Dedifferentiated amniotic fluid mesenchymal stem cell (primary cell): Measurements from ENCODE around the gene TARBP1.
A peak's percentile ranks its signal among the peaks of the same experiment; 100 is the strongest.
"Not testable (repeated sequence)": the region's sequence is repeated elsewhere in the genome, so short reads cannot be mapped to it uniquely, and the experiment has no call there.

Experiments used
- DNase-seq: peaks from one replicate; pipeline ENCODE4 v3.0.0-alpha.2; 2016; ENCODE audit errors: extremely low spot score

The TARBP1 gene

GRCh38 chr1:234504969-234505768 lies 26.2 kb upstream of the TARBP1 start:
- no peak for DNase-seq

GRCh38 chr1:234504251-234504650 lies 25.3 kb upstream of the TARBP1 start:
- DNase-seq = not testable (repeated sequence)

DNA sequence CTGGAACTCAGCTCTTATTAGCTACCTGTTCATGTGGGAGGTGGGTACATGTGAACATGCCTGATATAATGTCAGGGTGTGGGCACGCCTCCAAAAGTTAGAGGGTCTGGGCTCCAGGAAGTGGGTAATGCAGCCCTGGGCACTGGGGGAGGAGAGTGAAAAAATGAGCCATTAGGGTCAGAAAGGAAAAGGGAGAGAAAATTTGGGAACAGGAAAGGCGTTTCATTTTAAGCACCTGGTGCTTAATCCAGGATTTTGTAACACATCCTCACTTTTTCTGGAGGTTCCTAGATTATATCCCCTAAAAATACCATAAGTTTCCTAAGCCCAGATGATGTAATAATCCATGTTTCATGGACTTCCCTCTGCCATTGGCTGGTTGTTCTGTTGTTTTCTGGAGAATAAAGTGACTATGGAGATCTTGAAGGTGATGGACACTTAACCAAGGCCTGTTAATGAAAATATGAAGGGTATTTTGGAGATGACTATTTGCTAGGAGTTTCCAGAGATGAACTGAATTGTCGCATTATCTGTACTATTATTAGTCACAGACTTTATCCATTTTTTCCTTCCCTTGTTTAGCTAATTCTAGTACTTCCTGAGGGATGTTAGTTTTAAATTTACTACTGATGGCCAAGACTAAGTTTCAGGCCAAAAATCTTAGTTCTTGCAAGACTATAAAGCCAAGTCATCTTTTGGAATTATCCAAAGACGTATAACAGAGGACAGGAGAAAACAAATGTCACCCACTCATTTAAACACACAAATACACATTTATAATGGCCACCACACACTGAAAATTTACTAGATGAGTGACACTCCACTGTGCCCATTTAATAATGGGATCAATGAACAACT lies 24.4 kb upstream of the TARBP1 start:
- no peak for DNase-seq

DNA sequence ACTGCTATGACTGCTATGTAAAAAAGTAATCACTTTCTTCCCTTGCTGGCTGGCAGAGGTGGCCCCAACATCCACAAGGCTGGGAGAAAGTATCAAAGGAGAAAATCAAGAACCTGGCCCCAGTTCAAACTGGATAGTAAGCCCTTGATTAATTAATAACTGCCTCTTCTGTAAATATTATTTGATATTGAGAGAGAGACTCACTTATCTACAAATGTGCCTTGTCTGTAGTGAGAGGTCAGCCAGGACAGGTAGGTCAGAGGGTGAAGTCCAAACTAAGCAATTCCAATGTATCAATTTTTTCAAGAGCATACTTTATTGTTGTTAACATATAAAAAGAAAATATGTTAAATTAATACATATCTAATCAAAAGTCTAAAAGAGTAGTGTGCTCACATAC lies 23.8 kb upstream of the TARBP1 start:
- DNase-seq = no peak

GRCh38 chr1:234500269-234500668 lies 21.3 kb upstream of the TARBP1 start:
- DNase-seq = no peak

- DNase-seq = no peak
Measured at GRCh38 chr1:234499943-234500245, 20.9 kb upstream of the TARBP1 start.

DNA sequence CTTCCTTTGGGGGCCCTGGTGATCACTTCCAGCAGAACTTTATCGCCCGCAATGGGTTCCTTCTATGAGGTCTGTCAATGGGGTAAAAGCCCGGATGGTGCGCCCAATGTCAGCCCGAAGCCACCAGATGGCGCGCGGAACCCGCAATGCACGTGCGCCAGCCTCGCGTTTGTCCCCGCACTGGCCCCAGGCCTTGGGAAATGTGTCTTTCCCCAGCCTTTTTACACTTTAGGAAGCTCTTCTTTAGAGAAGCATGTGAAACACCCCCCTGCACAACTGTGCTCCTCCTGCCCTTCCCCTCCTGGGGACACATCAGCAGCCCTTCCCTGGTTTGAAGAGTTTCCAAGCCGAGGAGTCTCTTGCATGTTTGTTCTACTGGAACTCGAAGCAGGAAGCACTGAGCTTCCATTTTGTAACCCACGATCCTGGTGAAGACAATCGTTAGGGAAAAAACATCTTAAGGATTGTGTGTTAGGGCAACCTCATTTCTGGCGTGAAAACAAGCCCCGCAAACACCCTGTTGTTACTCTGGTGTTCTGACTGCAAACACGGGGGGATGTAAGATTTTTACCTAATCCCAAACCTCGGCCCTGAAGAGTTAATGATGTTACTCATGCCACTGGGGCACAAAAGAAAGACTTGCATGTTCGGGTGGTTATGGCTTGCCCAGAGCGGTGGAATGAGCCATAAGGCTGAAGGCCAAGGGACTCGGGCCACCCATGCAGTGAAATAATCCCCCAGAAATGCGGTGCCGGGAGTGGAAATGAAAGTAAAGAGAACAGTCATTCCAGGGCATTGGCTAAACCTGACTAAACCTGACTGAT lies 20.4 kb upstream of the TARBP1 start:
- DNase-seq = peak; percentile 86

- DNase-seq = no peak
Measured at GRCh38 chr1:234498448-234499118, 19.6 kb upstream of the TARBP1 start.

DNA sequence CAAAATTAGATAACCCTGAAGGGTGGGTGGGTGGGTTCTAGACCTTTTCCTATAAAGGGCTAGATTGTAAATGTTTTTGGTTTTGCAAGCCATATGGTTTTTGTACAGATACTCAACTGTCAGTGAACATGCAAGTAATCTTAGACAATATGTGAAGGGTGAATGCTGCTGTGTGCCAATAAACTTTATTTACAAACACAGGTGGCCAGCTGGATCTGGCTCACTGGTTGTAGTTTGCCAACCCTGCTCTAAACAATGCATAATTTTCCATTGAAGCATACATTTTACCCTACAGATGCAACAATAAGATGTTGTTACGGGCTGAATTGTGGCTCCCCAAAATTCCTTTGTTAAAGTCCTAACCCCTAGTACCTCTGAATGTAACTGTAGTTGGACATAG lies 18.6 kb upstream of the TARBP1 start:
- no peak for DNase-seq

- DNase-seq = peak; percentile 85
Measured at GRCh38 chr1:234495231-234495990, 16.4 kb upstream of the TARBP1 start.

DNA sequence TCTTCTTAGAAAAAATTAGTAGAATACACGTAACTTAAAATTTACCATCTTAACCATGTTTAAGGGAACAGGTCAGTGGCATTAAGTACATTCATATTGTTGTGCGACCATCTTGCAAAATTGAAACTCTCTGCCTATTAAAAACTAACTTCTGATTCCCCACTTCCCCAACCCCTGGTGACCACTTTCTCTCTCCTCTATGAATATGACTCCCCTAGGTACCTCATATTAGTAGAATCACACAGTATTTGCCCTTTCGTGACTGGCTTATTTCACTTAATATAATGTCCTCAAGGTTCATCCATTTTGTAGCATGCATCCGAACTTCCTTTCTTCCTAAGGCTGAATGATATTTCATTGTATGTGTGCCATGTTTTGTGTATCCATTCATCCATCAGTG lies 15.1 kb upstream of the TARBP1 start:
- DNase-seq = no peak

- DNase-seq = no peak
Measured at GRCh38 chr1:234490793-234491479, 12.0 kb upstream of the TARBP1 start.

DNA sequence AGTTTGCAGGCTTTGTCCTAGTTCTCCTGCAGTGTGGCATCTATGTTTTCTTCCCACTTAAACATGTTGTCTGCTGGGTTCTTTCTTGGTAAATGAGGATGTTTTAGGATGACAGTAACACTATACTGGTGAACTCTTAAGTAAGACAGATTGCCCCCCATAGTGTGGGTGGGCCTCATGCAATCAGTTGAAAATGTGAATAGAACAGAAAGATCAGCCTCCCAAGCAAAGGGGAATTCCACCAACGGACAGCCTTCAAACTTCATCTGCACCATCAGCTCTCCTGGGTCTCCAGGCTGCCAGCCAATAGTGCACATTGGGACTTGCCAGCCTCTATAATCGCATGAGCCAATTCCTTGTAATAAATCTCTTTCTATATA lies 10.7 kb upstream of the TARBP1 start:
- no peak for DNase-seq

DNA sequence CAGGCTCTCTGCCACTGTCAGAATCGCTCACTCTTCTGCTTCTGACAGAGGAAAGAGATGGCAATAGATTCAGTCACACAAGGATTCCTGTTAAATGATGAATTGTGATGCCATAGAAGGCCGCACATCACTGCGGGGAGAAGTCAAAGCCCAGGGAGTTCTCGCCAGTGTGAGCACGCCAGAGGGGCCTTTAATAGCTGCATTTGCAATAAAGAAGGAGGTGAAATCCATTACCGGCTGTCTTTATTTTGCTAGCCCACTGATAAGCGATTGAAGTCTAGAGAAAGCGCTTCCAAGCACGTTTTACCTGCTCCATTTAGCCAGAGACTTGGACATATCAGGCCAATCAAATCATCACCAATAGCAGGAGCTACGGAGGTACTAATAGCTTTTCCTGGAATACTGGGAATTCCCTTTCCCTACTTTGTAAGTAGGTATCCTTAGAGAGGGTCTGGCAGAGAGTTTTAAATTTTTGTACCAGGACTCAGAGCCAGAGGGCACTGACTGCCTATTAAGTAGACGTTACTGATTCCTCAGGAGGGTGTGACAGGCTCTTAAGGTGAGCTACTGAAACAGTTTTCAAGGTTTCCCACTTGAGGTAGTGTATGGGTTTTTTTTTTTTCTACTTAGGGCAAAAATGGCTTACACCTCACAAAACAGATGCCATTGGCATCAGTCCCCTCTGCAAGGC lies 10.2 kb upstream of the TARBP1 start:
- no peak for DNase-seq

DNA sequence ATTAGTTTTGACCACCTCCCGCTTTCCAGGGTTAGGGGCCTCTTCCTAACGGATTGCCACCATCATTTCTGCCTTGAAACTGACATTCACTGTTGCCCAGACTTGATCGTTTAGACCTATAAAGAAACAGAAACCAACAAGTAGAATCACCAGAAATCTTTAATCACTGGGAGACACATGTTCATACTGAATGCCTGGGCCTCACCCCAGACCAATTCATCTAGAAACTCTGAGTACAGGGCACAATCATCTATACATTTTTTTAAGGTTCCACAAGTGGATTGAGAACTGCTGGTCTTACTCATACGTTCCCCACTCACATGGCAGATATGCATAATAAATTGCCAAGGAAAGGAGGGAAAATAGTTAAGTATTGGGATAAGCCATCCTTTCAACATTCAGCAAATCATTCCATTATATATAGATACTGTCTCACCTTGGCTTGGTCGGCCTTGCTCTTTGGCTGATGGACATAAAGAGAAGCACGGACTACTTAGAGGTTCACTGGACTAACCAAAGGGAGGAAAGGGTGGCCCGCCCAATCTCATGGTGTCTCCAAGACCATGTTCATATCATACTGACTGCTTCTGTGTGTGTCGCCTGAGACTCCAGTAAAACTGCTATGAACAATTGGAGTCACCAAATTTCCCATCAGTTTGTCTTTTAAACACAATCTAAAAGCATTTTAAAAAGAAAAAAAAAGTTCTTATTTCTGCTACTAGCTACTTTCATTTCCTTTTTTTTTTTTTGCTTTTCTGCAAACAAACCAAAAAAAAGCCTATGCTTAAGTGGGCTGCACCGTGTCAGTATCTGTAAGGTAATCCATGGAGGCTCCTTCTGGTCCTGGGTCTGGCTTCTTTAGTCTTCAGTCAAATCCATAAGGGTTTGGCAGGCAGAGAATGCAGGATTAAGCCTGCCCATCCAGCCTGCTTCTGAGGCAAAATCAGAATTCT lies 9.4 kb upstream of the TARBP1 start:
- no peak for DNase-seq

- peak; percentile 90 for DNase-seq
Measured at GRCh38 chr1:234486858-234487840, 8.2 kb upstream of the TARBP1 start.

GRCh38 chr1:234484991-234485739 lies 6.2 kb upstream of the TARBP1 start:
- DNase-seq = no peak
